HAP-1 (cell line): ENCODE results near the gene FAF1.
"Not testable (repeated sequence)": the region's sequence is repeated elsewhere in the genome, so short reads cannot be mapped to it uniquely, and the experiment has no call there.

Experiments used
- DNase-seq, 2 experiments: peaks; one replicate each; pipeline ENCODE4 v3.0.0-alpha.2; 2016 to 2020; ENCODE audit warnings: low spot score in 2 of 2
- H3K27me3 ChIP-seq: fragments of 250-450 bp; sonication (Bioruptor Pico); 2 replicates; pipeline ENCODE4 v1.5.1; 2020; ENCODE audit warnings: low read depth, mild to moderate bottlenecking, moderate library complexity
- H3K36me3 ChIP-seq: fragments of 250-450 bp; sonication (Bioruptor Pico); replicated peaks from 2 replicates; pipeline ENCODE4 v1.5.1; 2020; ENCODE audit warnings: mild to moderate bottlenecking
- H3K4me1 ChIP-seq: fragments of 250-450 bp; sonication (Bioruptor Pico); 2 replicates; pipeline ENCODE4 v1.5.1; 2020; ENCODE audit warnings: mild to moderate bottlenecking
- H3K4me3 ChIP-seq: fragments of 250-450 bp; sonication (Bioruptor Pico); 2 replicates; pipeline ENCODE4 v1.5.1; 2020; ENCODE audit warnings: mild to moderate bottlenecking, moderate library complexity
- H3K9me3 ChIP-seq: fragments of 250-450 bp; sonication (Bioruptor Pico); 2 replicates; pipeline ENCODE4 v1.5.1; 2020; ENCODE audit warnings: mild to moderate bottlenecking, moderate library complexity
- in situ Hi-C: fragments of 300-500 bp; cut with MboI; formaldehyde crosslinking; loops from 3 replicates; pipeline ENCODE4 v1.14.3; 2020; ENCODE audit warnings: low sequenced_read_pairs, inconsistent platforms, mixed read lengths

Gene FAF1

DNA sequence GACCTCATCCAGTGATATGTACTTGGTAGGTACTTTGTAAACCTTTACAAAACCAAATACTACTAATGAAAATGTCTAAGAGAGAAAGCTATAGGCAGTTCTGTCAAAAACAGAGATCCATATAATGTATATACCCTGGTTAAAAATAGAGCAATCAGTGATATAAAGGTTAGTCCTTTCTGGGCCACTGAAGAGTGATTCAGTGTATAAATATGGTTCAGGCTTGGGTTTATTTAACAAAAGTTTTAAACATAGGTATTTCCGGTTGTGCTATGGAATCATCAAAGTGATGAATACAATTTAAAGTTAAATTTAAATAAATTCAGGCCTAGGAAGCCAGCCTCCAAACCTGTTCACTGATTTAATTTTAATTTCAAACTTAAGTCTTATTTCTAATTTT, 428.5 kb downstream of the FAF1 start:
- H3K9me3 ChIP-seq: no peaks in the 10 kb centered on the region
- no peaks in the 10 kb centered on the region for H3K36me3 ChIP-seq
- DNase-seq: no peak
- H3K4me3 ChIP-seq: no peak overlapping the region
- no peaks in the 10 kb centered on the region for H3K27me3 ChIP-seq
- 0 out of 2 replicates have a peak, but pooled peaks cover 3% of the 10 kb centered on the region for H3K4me1 ChIP-seq
- in situ Hi-C loops: no loop called here

DNA sequence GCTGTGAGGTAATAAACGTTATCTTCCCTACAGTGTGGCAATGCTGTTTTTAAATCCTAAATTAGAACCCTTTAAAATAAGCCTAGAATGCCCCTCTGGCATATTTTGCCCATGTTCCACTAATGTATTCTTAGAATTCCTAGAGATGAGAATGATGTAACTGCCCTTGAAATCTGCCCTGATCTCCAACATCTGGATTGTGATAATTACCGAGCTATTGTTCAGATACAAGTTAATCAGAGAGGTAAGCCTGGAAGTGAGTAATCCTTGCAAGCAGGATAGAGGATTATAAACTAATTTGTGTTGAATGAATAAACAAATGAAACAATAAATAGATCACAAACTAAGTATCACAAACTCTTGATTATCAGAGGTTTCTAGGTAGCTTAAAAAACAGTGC, 429.0 kb downstream of the FAF1 start:
- Histone ChIP-seq H3K27me3 (no peaks in the 10 kb centered on the region), H3K4me1 (peaks cover 4% of the 10 kb centered on the region), H3K9me3 (no peaks in the 10 kb centered on the region), H3K4me3 (no peak overlapping the region), H3K36me3 (no peaks in the 10 kb centered on the region)
- in situ Hi-C loops: no loop called here
- peak in 1 of 2 experiments; percentile 14 for DNase-seq

DNA sequence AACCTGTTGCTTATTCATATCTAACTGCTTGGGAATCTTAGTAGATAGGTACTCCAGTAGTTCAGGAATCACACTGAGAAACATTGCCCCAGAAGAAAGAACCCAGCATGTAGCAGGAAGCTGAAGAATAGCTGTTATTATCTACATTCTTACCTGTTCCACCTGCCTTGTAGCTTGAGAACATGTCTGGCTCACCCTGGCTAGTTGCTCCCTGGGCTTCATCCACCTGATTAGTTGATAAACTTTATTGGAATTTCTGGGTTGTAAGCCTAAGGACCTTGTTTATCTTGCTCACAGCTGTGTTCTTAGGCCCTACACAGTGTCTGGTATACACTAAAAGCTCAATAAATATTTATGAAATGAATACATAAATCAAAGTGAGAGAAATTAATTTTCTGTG, 430.6 kb downstream of the FAF1 start:
- no peak for DNase-seq
- in situ Hi-C loops: no loop called here
- Histone ChIP-seq H3K4me3 (no peak overlapping the region), H3K27me3 (no peaks in the 10 kb centered on the region), H3K9me3 (no peaks in the 10 kb centered on the region), H3K36me3 (no peaks in the 10 kb centered on the region), H3K4me1 (peaks cover 14% of the 10 kb centered on the region)

DNA sequence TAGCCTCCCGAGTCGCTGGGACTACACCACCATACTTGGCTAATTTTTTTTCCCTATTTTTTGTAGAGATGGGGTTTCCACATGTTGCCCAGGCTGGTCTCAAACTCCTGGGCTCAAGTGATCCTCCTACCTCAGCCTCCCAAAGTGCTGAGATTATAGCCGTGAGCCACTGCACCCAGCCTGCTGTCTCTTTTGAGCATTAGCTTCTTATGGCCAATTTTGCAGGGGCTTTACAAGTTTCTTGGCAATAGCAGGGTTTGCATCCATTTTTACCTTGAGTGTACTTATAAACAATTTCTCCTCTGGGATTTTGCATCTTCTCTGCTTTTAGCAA, 432.1 kb downstream of the FAF1 start:
- DNase-seq, H3K9me3 ChIP-seq, H3K27me3 ChIP-seq, H3K36me3 ChIP-seq, H3K4me3 ChIP-seq, in situ Hi-C loops: not testable (repeated sequence)
- peaks cover 14% of the 10 kb centered on the region for H3K4me1 ChIP-seq

DNA sequence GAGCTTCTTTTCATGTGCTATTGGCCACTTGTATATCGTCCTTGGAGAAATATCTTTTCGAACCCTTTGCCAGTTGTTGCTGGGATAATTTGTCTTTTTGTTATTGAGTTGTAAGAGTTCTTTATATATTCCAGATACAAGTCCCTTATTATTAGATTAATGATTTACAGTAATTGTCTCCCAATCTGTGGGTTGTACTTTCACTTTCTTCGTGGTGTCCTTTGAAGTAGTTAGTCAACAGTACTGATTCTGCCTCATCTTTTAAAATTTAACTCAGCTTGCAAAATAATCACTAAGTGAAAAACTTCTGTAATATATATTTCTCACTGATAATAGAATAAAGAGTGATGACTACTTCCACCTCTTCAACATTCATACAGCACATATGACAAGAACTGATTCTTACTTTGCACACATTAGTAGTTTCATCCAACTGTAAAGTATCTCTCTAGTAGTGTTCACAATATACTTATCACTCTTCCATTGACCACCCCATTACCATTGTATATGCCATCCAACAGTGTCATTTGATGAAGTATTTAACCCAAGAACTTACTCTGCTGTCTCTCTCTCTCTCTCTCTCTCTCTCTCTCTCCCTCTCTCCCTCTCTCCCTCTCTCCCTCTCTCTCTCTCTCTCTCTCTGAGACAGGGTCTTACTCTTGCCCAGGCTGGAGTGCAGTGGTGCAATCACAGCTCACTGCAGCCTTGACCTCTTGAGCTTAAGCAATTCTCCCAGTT, 432.6 kb downstream of the FAF1 start:
- Histone ChIP-seq H3K27me3 (no peaks in the 10 kb centered on the region), H3K9me3 (no peaks in the 10 kb centered on the region), H3K4me1 (peaks cover 14% of the 10 kb centered on the region), H3K4me3 (no peak overlapping the region), H3K36me3 (no peaks in the 10 kb centered on the region)
- DNase-seq: no peak
- in situ Hi-C loops: no loop called here

DNA sequence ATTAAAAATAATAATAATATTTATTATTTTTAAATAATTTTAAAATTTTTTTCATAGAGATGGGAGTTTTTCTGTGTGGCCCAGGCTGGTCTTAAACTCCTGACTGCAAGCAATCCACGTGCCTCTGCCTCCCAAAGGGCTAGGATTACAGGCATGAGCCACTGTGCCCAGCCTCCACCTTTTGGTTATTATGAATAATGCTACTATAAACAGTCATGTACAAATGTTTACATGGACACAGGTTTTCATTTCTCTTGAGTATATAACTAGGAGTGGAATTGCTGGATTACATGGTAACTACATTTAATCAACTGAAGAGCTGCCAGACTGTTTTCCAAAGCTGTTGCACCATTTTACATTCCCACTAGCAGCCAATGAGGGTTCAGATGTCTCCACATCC, 433.6 kb downstream of the FAF1 start:
- Histone ChIP-seq H3K4me1 (peaks cover 14% of the 10 kb centered on the region), H3K9me3 (no peaks in the 10 kb centered on the region), H3K4me3 (no peak overlapping the region), H3K27me3 (no peaks in the 10 kb centered on the region), H3K36me3 (no peaks in the 10 kb centered on the region)
- in situ Hi-C loops: no loop called here
- DNase-seq: no peak

DNA sequence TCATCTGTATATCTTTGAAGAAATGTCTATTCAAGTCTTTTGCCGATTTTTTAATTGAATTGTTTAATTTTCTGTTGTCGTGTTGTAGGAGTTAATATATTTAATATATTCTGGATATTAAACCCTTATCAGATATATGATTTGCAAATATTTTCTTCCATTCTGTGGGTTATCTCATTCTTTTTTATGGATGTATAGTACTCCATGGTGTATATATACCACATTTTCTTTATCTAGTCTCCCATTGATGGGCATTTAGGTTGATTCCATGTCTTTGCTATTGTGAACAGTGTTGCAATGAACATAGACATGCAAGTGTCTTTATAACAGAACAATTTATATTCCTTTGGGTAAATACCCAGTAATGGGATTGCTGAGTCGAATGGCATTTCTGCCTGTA, 436.5 kb downstream of the FAF1 start:
- Histone ChIP-seq H3K9me3 (no peaks in the 10 kb centered on the region), H3K4me1 (peaks cover 10% of the 10 kb centered on the region), H3K27me3 (no peaks in the 10 kb centered on the region), H3K36me3 (no peaks in the 10 kb centered on the region), H3K4me3 (no peak overlapping the region)
- DNase-seq: no peak
- in situ Hi-C loops: no loop called here

DNA sequence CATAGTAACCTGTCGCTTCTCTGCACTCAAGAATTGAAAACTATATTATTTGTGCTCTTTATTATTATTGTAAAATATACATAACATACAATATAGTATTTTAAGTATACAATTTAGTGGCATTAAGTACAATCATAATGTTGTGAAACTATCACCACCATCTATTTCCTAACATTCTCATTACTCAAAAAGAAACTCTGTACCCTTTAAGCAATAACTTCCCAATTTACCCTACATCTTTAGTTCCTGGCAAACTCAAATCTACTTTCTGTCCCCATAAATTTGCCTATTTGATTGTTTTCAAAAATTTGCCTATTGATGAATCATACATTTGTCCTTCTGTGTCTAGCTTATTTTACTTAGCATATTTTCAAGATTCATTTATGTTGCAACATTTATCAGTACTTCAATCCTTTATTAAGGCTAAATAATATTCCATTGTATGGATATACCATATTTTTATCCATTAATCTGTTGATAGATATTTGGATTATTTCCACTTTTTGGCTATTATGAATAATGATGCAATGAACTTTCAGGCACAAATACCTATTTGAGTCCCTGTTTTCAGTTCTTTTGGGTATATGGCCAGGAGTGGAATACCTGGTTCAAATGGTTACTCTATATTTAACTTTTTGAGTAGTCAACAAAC, 437.2 kb downstream of the FAF1 start:
- H3K4me1 ChIP-seq: peaks cover 10% of the 10 kb centered on the region
- H3K27me3 ChIP-seq: no peaks in the 10 kb centered on the region
- no peaks in the 10 kb centered on the region for H3K9me3 ChIP-seq
- H3K36me3 ChIP-seq: no peaks in the 10 kb centered on the region
- H3K4me3 ChIP-seq: no peak overlapping the region
- DNase-seq: no peak
- in situ Hi-C loops: no loop called here

DNA sequence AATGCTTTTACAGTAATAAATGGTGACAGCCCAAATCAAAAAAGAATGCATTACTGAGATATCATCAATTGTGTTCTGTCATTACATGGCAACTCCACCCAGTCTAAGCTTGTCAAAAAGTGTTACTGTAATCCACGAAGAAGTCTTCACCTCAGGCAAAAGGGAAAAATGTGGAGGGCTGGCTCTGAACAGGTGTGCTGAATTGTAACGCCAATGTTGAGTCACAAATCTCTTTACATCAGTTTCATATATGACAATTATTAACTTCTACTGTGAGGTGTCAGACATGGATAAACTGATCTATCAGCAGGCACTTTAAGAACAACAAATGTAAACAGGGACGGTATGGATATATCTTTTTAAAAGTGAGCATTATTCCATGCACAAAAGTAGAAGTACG, 438.4 kb downstream of the FAF1 start:
- Histone ChIP-seq H3K9me3 (no peaks in the 10 kb centered on the region), H3K4me1 (peaks cover 10% of the 10 kb centered on the region), H3K36me3 (no peaks in the 10 kb centered on the region), H3K27me3 (no peaks in the 10 kb centered on the region), H3K4me3 (no peak overlapping the region)
- DNase-seq: no peak
- in situ Hi-C loops: no loop called here

DNA sequence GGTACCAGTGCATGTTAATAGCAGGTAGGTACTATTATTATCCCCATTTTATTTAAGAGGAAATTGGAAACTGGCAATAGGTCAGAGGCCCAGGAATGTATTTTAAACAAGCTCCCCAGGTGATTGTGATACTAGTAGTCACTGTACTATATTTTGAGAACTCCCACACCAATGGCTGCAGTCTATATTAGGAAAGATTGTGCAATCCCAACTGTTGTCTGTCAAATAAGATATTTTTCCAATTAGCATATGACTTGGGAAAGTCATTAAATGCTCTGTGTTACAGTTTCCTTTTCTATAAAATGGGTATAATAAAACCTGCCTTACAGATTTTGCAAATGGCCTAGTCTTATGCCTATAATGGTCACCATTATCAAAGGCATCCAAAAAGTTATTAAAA, 442.6 kb downstream of the FAF1 start:
- Histone ChIP-seq H3K9me3 (no peaks in the 10 kb centered on the region), H3K4me1 (no peaks in the 10 kb centered on the region), H3K27me3 (no peaks in the 10 kb centered on the region), H3K4me3 (no peak overlapping the region), H3K36me3 (no peaks in the 10 kb centered on the region)
- no peak for DNase-seq
- in situ Hi-C loops: no loop called here

DNA sequence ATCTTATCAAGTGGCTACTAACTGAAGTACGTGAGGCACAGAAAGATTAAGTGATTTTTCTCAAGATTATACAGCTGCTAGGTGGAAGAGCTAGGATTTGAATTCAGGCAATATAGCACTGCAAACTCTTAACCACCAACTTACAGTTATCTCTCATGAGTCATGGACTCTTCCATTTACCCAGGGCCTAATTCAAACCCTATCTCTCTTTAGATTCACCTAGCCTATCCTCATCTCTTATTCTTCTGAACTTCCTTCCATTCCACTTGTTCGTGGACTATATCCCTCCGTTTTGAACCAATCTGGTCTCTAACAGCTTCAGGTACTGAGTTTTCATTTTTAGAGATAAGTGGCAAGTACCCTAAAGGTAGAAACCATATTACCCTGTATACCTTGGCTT, 444.0 kb downstream of the FAF1 start:
- Histone ChIP-seq H3K4me3 (no peak overlapping the region), H3K27me3 (no peaks in the 10 kb centered on the region), H3K4me1 (no peaks in the 10 kb centered on the region), H3K9me3 (no peaks in the 10 kb centered on the region), H3K36me3 (no peaks in the 10 kb centered on the region)
- no peak for DNase-seq
- in situ Hi-C loops: no loop called here

DNA sequence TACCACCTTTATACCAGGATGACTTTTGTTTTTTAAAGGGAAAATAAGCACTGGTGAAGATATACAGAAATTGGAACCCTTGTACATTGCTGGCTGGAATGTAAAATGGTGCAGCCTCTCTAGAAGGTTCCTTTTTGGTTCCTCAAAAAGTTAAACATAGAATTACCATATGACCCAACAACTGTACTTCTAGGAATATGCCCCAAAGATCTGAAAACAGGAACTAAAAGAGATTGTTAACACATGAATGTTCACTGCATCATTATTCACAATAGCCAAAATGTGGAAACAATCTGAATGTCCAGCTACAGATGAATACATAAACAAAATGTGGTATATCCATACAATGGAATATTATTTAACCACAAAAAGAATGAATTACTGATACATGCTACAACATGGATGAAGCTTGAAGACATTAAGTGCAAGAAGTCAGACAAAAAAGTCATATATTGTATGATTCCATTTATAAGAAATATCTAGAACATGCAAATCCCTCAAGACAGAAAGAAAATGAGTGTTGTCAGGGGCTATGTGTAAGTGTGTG, 452.0 kb downstream of the FAF1 start:
- no peak overlapping the region for H3K4me3 ChIP-seq
- DNase-seq: no peak
- in situ Hi-C loops: no loop called here
- H3K36me3 ChIP-seq: no peaks in the 10 kb centered on the region
- H3K27me3 ChIP-seq: no peaks in the 10 kb centered on the region
- no peaks in the 10 kb centered on the region for H3K4me1 ChIP-seq
- H3K9me3 ChIP-seq: no peaks in the 10 kb centered on the region

DNA sequence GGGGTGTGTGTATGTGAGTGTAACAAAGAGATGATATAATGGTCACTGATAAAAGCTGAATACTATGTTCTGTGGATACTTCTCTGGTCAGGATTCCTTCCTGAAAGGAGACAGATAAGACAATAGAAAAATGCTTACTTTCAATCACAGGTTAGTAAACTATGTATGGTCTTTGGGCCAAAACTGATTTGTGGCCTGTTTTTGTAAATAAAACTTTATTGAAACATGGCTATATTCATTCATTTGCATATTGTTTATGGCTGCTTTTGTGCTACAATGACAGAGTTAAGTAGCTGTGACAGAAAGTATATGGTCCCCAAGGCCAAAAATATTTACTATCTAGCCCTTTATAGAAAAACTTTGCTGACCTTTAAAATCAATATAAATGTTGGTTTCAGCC, 454.6 kb downstream of the FAF1 start:
- Histone ChIP-seq H3K4me1 (no peaks in the 10 kb centered on the region), H3K9me3 (no peaks in the 10 kb centered on the region), H3K4me3 (no peak overlapping the region), H3K27me3 (no peaks in the 10 kb centered on the region), H3K36me3 (no peaks in the 10 kb centered on the region)
- DNase-seq: no peak
- in situ Hi-C loops: no loop called here

DNA sequence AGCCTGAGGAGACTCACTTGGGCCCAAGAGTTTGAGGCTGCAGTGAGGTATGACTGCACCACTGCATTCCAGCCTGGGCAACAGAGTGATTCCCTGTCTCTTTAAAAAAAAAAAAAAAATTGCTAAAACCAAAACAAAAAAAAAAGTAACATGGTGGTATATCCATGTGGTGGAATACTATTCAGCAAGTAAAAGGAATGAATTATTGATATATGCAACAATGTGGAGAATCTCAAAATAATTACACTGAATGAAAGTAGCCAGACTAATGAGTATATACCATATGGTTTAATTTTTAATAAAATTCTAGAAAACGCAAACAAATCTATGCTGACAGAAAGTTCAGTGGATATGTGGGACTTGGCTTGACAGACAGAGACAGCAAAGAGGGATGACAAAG, 456.6 kb downstream of the FAF1 start:
- in situ Hi-C loops: no loop called here
- H3K9me3 ChIP-seq: no peaks in the 10 kb centered on the region
- no peak for DNase-seq
- H3K4me1 ChIP-seq: no peaks in the 10 kb centered on the region
- H3K27me3 ChIP-seq: no peaks in the 10 kb centered on the region
- H3K36me3 ChIP-seq: no peaks in the 10 kb centered on the region
- H3K4me3 ChIP-seq: no peak overlapping the region
